Gastroesophageal sphincter (tissue), 4 donors: ENCODE data around the gene ARHGAP6. TPM values are rescaled to one million over a fixed set of nuclear protein-coding genes. Genes with fewer than 3 reads are reported as not detected.

ENCODE experiments used
- ATAC-seq: fragments of 150-250 bp; one replicate; pipeline ENCODE4 v1.9.1; 2016; ENCODE audit warnings: mild to moderate bottlenecking, moderate library complexity
- H3K27ac ChIP-seq, 4 donors: fragments of 200-600 bp; sonication (generic) in 3 of 4; 1 replicate in 3 of 4; 2 replicates in 1 of 4; pipeline ENCODE4 v1.5.1; 2016 to 2019
- H3K27me3 ChIP-seq: fragments of 200-600 bp; sonication (generic); one replicate; pipeline ENCODE4 v1.5.1; 2019
- H3K36me3 ChIP-seq, 2 donors: fragments of 200-600 bp; sonication (generic); one replicate each; pipeline ENCODE4 v1.5.1; 2019; ENCODE audit warnings: control low read depth in 1 of 2
- H3K4me1 ChIP-seq, 3 donors: fragments of 200-600 bp; sonication (generic); 1 replicate in 2 of 3; 2 replicates in 1 of 3; pipeline ENCODE4 v1.5.1; 2016 to 2019; ENCODE audit warnings: control low read depth in 2 of 3
- H3K4me3 ChIP-seq, 2 donors: fragments of 200-600 bp; sonication (generic); one replicate each; pipeline ENCODE4 v1.5.1; 2019; ENCODE audit warnings: mild to moderate bottlenecking in 1 of 2, moderate library complexity in 1 of 2
- H3K9me3 ChIP-seq, 3 donors: fragments of 200-600 bp; sonication (generic); one replicate each; pipeline ENCODE4 v1.5.1; 2017 to 2019; ENCODE audit warnings: control low read depth in 2 of 3
- CTCF ChIP-seq, 4 experiments: fragments of 200-600 bp in 2 of 4; fragments of 450-650 bp in 2 of 4; sonication (generic) in 1 of 4; IDR thresholded peaks; one replicate each; pipeline ENCODE4 v1.5.1; 2017 to 2019; ENCODE audit warnings: antibody characterized with exemption in 4 of 4, mild to moderate bottlenecking in 2 of 4, moderate library complexity in 2 of 4
- EP300 ChIP-seq: sonication (generic); formaldehyde crosslinking; IDR thresholded peaks from one replicate; pipeline ENCODE4 v1.6.1; 2017; ENCODE audit warnings: antibody characterized with exemption, mild to moderate bottlenecking
- POLR2A ChIP-seq, 2 donors: fragments of 450-650 bp; IDR thresholded peaks; one replicate each; pipeline ENCODE4 v1.6.1; 2017; ENCODE audit warnings: antibody characterized with exemption in 2 of 2, mild to moderate bottlenecking in 2 of 2, moderate library complexity in 1 of 2
- POLR2AphosphoS5 ChIP-seq: sonication (generic); formaldehyde crosslinking; IDR thresholded peaks from one replicate; pipeline ENCODE4 v1.6.1; 2017; ENCODE audit warnings: antibody characterized with exemption
- WGBS, 2 donors: methylation state at CpG; one replicate each; pipeline ENCODE4 v1.1.5; 2018; ENCODE audit warnings: low coverage in 1 of 2; 5-methylcytosine and 5-hydroxymethylcytosine counted together
- total RNA-seq, 4 donors: library from RNA; depleted of rRNA; stranded (reverse); fragments of >200 nt; gene quantifications; one replicate each; pipeline ENCODE4 v1.1.0, GENCODE V29; 2016

ARHGAP6 gene
- total RNA-seq, 4 donors from 2014 or later = 25.2 to 35.1 (median 31.8) TPM

- Histone ChIP-seq H3K9me3 (no peaks in the 10 kb centered on the region), H3K4me1 (peaks cover 0 to 31% (median 0%) of the 10 kb centered on the region in 3 donors), H3K36me3 (no peaks in the 10 kb centered on the region), H3K27ac (no peak overlapping the region), H3K4me3 (no peak overlapping the region), H3K27me3 (no peaks in the 10 kb centered on the region)
- WGBS, 2 donors = 63 to 72% methylated on average over 2 of the region's 2 CpGs
- TF ChIP-seq POLR2AphosphoS5 = no peak
- TF ChIP-seq POLR2A (IDR thresholded peaks at IDR 0.05) = no peak
- TF ChIP-seq CTCF (IDR thresholded peaks at IDR 0.05) = no peak
- TF ChIP-seq EP300 = no peak
- ATAC-seq = no peak
These were observed 266.1 kb downstream of the ARHGAP6 start for GRCh38 chrX:11399489-11400094.

GRCh38 chrX:11398785-11399184 lies 266.9 kb downstream of the ARHGAP6 start:
- 14 to 40% methylated on average over 1 of the region's 1 CpG for WGBS, 2 donors
- H3K36me3 ChIP-seq = no peaks in the 10 kb centered on the region
- H3K9me3 ChIP-seq = no peaks in the 10 kb centered on the region
- H3K4me1 ChIP-seq = peaks cover 0 to 25% (median 0%) of the 10 kb centered on the region in 3 donors
- no peaks in the 10 kb centered on the region for H3K27me3 ChIP-seq
- no peak overlapping the region for H3K4me3 ChIP-seq
- ATAC-seq = no peak
- TF ChIP-seq EP300 (no peak), POLR2AphosphoS5 (no peak), CTCF (IDR thresholded peaks at IDR 0.05) (no peak), POLR2A (IDR thresholded peaks at IDR 0.05) (no peak)
- H3K27ac ChIP-seq = no peak overlapping the region

- no peaks in the 10 kb centered on the region for H3K27me3 ChIP-seq
- H3K4me1 ChIP-seq = peaks cover 0 to 23% (median 0%) of the 10 kb centered on the region in 3 donors
- WGBS, 2 donors = 40 to 71% methylated on average over 2 to 3 of the region's 3 CpGs
- H3K27ac ChIP-seq = no peak overlapping the region
- no peak for TF ChIP-seq EP300
- TF ChIP-seq POLR2AphosphoS5 = no peak
- no peak for TF ChIP-seq CTCF (IDR thresholded peaks at IDR 0.05)
- TF ChIP-seq POLR2A (IDR thresholded peaks at IDR 0.05) = no peak
- no peaks in the 10 kb centered on the region for H3K36me3 ChIP-seq
- H3K4me3 ChIP-seq = no peak overlapping the region
- ATAC-seq = no peak
- H3K9me3 ChIP-seq = no peaks in the 10 kb centered on the region
These were observed 267.6 kb downstream of the ARHGAP6 start for GRCh38 chrX:11398139-11398538.

- no peak for ATAC-seq
- Histone ChIP-seq H3K27me3 (no peaks in the 10 kb centered on the region), H3K4me1 (peaks cover 0 to 23% (median 0%) of the 10 kb centered on the region in 3 donors), H3K27ac (no peak overlapping the region), H3K36me3 (no peaks in the 10 kb centered on the region), H3K4me3 (no peak overlapping the region), H3K9me3 (no peaks in the 10 kb centered on the region)
- no peak for TF ChIP-seq POLR2AphosphoS5
- no peak for TF ChIP-seq CTCF (IDR thresholded peaks at IDR 0.05)
- no peak for TF ChIP-seq EP300
- TF ChIP-seq POLR2A (IDR thresholded peaks at IDR 0.05) = no peak
- WGBS, 2 donors = 50 to 100% methylated on average over 1 to 2 of the region's 2 CpGs
These were observed 268.0 kb downstream of the ARHGAP6 start for GRCh38 chrX:11397680-11398079.

- 57 to 60% methylated on average over 1 of the region's 1 CpG for WGBS, 2 donors
- H3K36me3 ChIP-seq = no peaks in the 10 kb centered on the region
- H3K4me1 ChIP-seq = peaks cover 0 to 23% (median 0%) of the 10 kb centered on the region in 3 donors
- ATAC-seq = no peak
- H3K9me3 ChIP-seq = no peaks in the 10 kb centered on the region
- no peak overlapping the region for H3K27ac ChIP-seq
- H3K4me3 ChIP-seq = no peak overlapping the region
- H3K27me3 ChIP-seq = no peaks in the 10 kb centered on the region
- TF ChIP-seq CTCF (IDR thresholded peaks at IDR 0.05) (no peak), POLR2A (IDR thresholded peaks at IDR 0.05) (no peak), EP300 (no peak), POLR2AphosphoS5 (no peak)
These were observed 269.9 kb downstream of the ARHGAP6 start for GRCh38 chrX:11395859-11396258.
